Glutamatergic neuron (in vitro differentiated cells): ENCODE results near the gene SCN8A. TPM values are rescaled to one million over a fixed set of nuclear protein-coding genes. Genes with fewer than 3 reads are reported as not detected.

ENCODE experiments used
- DNase-seq: peaks from one replicate; pipeline ENCODE4 v3.0.0; 2022
- H3K27ac Mint-ChIP-seq: one replicate; pipeline ENCODE4 v1.8.0; 2020; ENCODE audit warnings: mild to moderate bottlenecking, mixed read lengths, inconsistent platforms; ENCODE audit not compliant: unreplicated experiment
- H3K27me3 Mint-ChIP-seq: one replicate; pipeline ENCODE4 v1.8.0; 2020; ENCODE audit warnings: mild to moderate bottlenecking, moderate library complexity, mixed read lengths, inconsistent platforms; ENCODE audit not compliant: unreplicated experiment
- H3K36me3 Mint-ChIP-seq: one replicate; pipeline ENCODE4 v1.8.0; 2020; ENCODE audit warnings: mild to moderate bottlenecking, mixed read lengths, inconsistent platforms; ENCODE audit not compliant: unreplicated experiment
- H3K4me1 Mint-ChIP-seq: one replicate; pipeline ENCODE4 v1.8.0; 2020; ENCODE audit warnings: mild to moderate bottlenecking, low read depth, mixed read lengths, inconsistent platforms; ENCODE audit not compliant: unreplicated experiment
- H3K4me3 Mint-ChIP-seq: one replicate; pipeline ENCODE4 v1.8.0; 2020; ENCODE audit warnings: mild to moderate bottlenecking, mixed read lengths, inconsistent platforms; ENCODE audit not compliant: unreplicated experiment
- H3K9me3 Mint-ChIP-seq: one replicate; pipeline ENCODE4 v1.8.0; 2020; ENCODE audit warnings: mild to moderate bottlenecking, moderate library complexity, mixed read lengths, inconsistent platforms; ENCODE audit not compliant: unreplicated experiment
- total RNA-seq: library from RNA; stranded (reverse); fragmentation: NEBNext Ultra II Directional; extraction: Animal tissue kit (Norgen Biotek cat#: 25700); gene quantifications from one replicate; pipeline ENCODE4 v1.2.1, GENCODE V29; 2021; ENCODE audit not compliant: unreplicated experiment
- TF ChIP-seq, protein P1 (sequence below): fragments of 200-600 bp; sonication (generic); IDR thresholded peaks from one replicate; pipeline ENCODE4 v1.5.0; 2021; ENCODE audit not compliant: partially characterized antibody, unreplicated experiment

Gene SCN8A
- total RNA-seq, 1 donor from 2014 or later: 47.6 TPM

DNA sequence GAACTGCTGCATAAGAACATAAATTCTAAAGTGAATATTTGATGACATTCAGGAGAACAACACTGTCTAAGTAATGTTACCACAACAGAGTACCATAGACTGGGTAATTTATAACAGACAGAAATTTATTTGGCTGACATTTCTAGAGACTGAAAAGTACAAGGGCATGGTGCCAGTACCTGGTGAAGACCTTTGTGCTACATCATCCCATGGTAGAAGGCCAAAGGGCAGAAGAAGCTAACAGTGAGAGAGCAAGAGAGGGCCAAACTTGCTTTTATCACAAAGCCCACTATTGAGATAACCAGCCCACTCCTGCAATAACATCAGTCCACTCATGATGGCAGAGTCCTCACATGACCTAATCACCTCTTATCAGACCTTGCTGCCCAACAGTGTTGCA is 168.7 kb downstream of the SCN8A start:
- H3K27me3 Mint-ChIP-seq: no peaks in the 10 kb centered on the region
- no peaks in the 10 kb centered on the region for H3K4me1 Mint-ChIP-seq
- TF ChIP-seq, protein P1, sequence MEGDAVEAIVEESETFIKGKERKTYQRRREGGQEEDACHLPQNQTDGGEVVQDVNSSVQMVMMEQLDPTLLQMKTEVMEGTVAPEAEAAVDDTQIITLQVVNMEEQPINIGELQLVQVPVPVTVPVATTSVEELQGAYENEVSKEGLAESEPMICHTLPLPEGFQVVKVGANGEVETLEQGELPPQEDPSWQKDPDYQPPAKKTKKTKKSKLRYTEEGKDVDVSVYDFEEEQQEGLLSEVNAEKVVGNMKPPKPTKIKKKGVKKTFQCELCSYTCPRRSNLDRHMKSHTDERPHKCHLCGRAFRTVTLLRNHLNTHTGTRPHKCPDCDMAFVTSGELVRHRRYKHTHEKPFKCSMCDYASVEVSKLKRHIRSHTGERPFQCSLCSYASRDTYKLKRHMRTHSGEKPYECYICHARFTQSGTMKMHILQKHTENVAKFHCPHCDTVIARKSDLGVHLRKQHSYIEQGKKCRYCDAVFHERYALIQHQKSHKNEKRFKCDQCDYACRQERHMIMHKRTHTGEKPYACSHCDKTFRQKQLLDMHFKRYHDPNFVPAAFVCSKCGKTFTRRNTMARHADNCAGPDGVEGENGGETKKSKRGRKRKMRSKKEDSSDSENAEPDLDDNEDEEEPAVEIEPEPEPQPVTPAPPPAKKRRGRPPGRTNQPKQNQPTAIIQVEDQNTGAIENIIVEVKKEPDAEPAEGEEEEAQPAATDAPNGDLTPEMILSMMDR: no peak
- peaks cover 3% of the 10 kb centered on the region for H3K9me3 Mint-ChIP-seq
- H3K4me3 Mint-ChIP-seq: no peak overlapping the region
- DNase-seq: no peak
- peaks cover 3% of the 10 kb centered on the region for H3K36me3 Mint-ChIP-seq
- no peak overlapping the region for H3K27ac Mint-ChIP-seq

DNA sequence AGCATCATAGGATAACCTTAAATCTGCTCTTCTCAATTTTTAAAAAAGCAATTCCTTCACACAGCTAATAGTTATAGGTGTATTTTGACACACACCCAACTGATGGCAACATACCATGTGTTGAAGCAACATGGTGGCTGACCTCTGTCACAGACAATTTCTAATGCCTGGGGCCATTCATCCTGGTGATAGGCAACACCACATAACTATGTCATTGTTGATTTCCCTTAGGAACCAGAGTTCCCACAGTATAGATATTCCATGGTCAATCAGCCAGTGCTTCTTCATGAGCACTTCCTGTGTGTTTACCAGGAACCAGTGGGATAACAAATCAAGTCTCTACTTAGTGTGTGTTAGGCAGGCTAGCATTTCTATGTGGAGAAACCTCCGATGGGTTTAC is 169.2 kb downstream of the SCN8A start:
- Mint-ChIP-seq H3K4me3 (no peak overlapping the region), H3K27ac (no peak overlapping the region), H3K36me3 (peaks cover 3% of the 10 kb centered on the region), H3K4me1 (no peaks in the 10 kb centered on the region), H3K27me3 (no peaks in the 10 kb centered on the region), H3K9me3 (peaks cover 2% of the 10 kb centered on the region)
- TF ChIP-seq, protein P1: no peak
- no peak for DNase-seq

DNA sequence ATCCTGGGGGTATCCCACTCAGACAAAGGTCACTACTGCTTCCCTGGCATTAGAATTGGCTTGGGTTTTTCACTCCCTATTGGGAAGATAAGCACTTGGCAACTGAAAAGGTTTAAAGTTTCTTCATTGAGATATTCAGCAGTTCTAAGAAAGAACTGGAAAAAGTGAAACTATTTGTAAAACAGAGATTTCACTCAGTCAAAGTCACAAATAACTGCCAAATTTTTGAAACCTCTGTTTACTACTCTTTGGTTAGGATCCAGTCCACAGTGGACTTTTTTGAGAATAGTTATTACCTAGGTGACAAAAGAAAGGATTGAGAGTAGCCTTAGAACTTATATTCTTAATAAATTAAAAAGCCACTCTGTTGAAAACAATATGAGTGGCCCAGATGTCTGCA is 172.7 kb downstream of the SCN8A start:
- Mint-ChIP-seq H3K4me3 (no peak overlapping the region), H3K27me3 (no peaks in the 10 kb centered on the region), H3K36me3 (no peaks in the 10 kb centered on the region), H3K27ac (no peak overlapping the region), H3K4me1 (no peaks in the 10 kb centered on the region), H3K9me3 (peaks cover 1% of the 10 kb centered on the region)
- no peak for DNase-seq
- TF ChIP-seq, protein P1: no peak

DNA sequence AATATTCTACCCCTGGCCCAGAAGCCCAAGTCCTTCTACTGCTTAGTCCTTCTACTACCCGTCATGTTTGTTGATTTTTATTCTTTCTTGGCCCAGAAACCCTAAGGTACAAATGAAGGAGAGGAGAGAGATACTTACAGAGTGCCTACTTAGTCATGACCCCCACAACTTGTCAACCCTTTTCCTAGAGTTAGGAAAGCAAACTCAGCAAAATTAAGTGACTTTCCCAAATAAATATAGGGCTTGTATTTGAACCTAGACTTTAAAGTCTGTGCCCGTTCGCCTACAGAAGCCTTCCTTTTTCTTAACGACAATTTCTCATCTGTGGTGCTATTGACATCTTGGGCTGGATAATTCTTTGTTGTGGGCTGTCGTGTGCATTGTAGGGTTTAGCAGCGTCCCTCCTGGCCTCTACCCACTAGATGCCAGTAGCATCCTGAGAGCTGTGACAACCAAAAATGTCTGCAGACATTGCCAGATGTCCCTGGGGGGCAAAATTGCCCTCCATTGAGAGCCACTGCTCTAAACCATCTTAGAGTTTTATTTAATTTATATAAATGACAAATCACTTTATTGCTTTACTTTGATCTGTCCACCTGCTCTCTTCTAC is 175.1 kb downstream of the SCN8A start:
- no peaks in the 10 kb centered on the region for H3K4me1 Mint-ChIP-seq
- DNase-seq: no peak
- H3K9me3 Mint-ChIP-seq: peaks cover 1% of the 10 kb centered on the region
- H3K27ac Mint-ChIP-seq: no peak overlapping the region
- TF ChIP-seq, protein P1: no peak
- no peaks in the 10 kb centered on the region for H3K27me3 Mint-ChIP-seq
- H3K36me3 Mint-ChIP-seq: no peaks in the 10 kb centered on the region
- no peak overlapping the region for H3K4me3 Mint-ChIP-seq

DNA sequence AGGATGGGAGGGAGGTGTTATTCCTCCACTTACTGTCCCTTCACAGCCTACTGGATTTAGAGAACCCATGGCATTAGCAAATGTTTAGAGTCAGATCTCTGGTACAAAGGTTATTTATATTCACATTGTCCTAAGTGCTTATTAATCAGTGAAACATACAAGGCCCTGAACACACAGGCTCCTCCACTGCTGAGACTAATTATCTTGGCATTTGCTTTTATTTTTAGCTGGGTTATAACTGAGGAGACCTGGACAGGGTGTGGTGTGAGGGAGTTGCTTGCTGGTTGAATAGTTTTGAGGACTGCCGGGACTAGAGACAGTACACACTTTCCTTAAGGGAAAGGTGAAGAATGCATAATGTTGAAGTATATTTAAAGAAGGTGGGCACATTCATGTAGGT is 180.0 kb downstream of the SCN8A start:
- DNase-seq: no peak
- H3K36me3 Mint-ChIP-seq: peaks cover 7% of the 10 kb centered on the region

More for the DNA sequence above, 180.0 kb downstream of the SCN8A start:
- Mint-ChIP-seq H3K4me1 (no peaks in the 10 kb centered on the region), H3K4me3 (no peak overlapping the region), H3K27me3 (no peaks in the 10 kb centered on the region), H3K27ac (no peak overlapping the region), H3K9me3 (peaks cover 2% of the 10 kb centered on the region)
- TF ChIP-seq, protein P1: no peak
